Effector CD8-positive, alpha-beta T cell (primary cell): Measurements from ENCODE around the gene FBXO30.

Source experiments
- DNase-seq: peaks from one replicate; lab custom pipeline; 2025; lab: John Stamatoyannopoulos, UW

The FBXO30 gene

DNA sequence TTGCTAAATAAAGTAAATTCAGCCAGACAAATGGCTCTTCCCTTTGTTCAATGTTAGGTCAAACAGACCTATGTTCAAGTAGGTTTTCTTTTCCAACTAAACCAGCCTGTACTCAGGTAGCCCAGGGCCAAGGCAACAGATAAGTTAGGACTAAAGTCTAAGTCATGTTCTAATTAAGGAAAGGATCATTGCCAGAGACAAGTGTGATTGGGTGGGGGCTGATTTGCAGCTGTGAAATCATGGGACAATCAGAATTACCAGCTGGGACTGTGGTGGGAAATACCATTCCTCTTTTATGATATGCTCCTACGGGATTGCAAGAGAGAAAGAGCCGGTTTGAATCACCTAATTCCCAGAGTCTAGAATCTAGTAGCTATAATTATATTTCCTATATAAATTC, 4.2 kb upstream of the FBXO30 start:
- no peak for DNase-seq

DNA sequence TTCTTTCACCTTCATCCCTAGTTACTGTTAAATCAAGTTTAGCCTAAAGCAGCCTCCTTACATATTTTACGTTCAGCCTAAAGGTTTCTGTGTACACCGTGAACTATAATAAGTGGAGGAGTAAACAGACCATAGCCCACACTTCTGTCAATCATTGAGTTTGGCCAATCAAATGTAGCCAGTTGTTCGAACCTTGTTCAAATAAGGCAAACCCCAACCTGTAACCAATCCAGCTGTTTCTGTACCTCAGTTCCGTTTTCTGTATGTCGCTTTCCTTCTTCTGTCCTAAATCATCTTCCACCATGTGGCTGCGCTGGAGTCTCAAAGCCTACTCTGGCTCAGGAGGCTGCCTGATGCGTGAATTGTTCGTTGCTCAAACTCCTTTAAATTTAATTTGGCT, 1.8 kb upstream of the FBXO30 start:
- DNase-seq: no peak

DNA sequence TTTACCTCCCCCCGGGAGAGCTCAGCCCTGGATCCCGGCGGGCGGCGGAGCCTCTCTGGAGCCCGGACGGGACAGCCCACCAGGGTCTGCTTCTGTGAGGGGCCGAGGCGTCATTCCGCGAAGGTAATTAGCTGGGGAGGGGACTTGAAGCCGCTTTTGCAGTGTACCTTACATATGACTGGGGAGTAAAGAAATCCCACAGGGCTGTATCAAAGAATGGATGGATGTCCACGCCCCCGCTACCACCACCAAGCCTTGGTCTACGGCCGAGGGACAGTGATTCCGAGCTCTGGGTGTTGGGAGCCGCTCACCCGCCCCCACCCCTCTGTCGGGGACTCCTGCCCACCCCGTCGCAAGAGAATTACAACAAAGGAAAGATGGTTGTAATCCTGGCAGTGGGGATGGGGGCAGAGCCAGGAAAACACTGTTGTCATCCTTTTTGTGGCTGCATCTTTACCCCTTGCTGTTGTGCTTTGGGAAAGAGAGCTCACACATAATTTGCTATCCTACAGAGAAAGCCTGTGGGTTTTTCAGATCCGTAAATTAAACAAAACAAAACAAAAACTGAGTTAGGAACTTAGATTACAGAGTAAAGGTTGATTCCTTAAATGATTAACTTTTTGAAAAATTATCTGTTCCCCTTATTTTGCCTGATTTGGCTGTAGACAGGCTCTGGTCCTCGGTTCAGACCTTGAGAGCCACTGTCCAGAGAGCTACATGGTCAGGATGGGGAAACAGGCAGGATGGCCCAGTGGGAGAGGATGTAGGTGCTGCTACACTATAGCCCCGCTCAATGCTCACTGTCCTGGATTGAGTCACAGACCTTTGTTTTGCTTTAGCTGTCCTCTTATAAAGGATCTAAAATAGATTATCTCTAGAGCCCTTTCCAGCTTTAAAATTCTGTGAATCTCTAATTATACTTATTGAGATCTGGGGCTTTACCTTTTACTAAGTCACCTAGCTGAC, 997 bp upstream of the FBXO30 start:
- no peak for DNase-seq

DNA sequence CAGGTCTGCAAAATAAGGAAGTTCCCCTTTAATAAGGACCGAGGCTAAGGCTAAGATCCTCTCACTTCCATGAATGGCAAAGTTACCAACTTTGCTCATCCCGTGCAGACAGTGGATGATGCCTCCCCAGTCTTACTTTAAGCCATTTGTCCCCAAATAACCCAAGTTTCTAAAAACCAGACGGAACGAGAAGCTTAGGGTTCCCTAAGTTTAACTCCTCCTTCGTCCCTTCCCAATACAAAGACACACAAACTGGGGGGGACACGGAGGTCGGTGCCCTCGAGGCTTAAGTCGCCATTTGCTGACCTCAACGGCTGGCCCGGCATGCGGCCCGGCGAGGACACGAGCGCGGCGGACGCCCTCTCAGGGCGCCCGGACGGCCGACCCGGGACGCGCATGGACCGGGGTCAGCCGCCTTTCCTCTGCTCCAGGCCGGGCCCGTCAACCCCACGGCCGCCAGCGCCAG, 527 bp downstream of the FBXO30 start:
- no peak for DNase-seq

DNA sequence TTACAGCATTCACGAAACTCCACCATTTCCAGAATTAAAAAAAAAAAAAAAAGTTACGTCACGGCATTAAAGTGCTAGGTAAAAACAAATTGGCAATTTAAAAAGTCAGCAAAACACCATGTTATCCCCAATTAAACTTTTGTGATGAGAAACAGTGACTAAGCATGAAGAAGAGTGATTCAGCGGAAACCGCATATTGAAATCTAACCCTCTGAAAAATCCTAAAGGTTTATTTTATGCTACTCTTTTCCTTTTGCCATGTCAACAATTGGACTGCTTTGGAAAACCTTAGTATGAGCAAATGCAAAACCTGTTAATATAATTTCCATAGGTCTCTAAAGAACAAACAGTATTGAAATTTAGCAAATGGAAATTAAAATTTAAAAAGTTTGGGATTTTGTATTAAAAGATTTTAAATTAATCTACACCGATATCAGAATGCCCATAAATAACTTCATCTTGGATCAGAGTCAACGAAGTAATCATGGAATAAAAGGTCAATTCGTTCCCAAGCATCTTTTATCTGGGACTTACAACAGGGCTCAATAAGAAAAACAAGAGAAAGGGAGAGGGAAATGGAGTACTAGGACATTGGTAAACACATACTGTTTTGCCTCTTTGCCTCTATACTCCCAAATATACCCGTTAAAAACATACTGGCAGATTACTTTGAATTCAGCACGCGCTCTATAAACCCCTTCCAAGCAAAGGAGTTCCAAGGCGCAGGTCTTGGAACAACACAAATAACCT, 1.1 kb downstream of the FBXO30 start:
- no peak for DNase-seq

DNA sequence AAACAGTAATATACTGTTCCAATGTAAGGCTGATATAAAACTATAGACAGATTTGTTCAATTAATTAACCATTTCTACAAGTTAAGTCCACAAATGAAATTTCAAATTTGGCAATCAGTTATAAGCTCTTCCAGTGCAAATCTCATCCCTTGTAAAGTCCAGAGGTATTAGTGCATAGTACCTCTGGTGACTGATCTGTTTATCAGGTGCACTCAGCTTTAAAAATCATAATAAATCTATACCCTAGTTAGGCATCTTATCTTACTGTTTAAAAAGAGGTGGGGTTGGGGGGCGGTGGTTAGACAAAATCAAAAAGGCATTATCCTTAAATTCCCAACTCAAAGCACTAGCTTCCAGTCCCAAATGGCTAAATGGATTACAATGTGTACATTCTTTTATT, 2.9 kb downstream of the FBXO30 start:
- no peak for DNase-seq

DNA sequence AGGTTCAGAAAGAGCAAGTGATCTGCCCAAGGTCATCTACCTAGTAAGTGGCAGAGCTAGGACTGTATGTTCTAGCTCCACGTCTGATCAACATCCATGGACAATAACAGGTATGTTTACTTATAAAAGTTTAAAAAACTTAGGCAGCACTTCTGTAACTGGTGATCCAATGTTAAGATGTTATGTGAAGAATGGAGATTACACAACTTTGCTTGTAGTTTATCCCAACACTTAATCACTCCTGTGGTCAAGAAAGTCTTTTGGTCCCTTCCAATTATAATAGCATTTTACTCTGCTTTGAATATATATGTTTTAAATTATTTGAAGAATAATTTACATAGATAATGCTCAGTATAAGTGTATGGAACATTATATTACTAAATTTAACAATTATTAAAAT, 4.8 kb downstream of the FBXO30 start:
- no peak for DNase-seq

DNA sequence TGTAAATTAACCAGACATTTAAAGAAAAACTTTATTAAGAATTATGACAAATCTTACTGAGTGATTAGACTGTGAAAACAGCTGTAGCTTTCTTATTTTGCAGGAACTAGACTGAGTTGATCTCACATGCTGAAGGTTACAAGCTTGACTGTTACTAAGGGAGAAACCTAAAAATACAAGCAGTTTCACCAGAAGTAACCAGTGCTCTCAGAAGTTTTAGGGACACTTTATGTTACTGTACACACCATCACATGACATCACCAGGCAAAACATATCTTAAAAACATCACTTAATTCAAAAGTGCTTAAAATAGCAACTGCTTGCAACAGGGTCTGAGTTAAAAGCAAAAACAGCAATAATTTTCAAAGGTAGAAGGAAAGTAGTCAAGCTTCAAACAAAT, 5.4 kb downstream of the FBXO30 start:
- DNase-seq: no peak

DNA sequence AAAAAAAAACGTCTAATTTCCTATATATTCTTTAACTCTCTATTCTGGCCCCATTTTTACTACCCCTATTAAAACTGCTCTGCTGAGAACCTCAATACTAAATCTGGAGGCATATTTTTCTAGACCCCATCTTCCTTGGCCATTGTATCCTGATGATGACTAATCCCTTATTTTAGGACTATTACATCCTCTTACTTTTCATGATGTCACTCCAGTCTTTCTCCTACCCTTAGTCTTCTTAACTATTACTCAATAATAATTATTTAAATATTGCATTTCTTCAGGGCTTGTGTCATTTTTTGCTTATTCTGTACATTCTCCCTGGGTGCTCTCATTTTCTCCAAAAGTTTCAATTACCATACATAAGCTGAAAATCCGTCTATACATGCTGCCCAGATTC, 6.4 kb downstream of the FBXO30 start:
- DNase-seq: no peak

DNA sequence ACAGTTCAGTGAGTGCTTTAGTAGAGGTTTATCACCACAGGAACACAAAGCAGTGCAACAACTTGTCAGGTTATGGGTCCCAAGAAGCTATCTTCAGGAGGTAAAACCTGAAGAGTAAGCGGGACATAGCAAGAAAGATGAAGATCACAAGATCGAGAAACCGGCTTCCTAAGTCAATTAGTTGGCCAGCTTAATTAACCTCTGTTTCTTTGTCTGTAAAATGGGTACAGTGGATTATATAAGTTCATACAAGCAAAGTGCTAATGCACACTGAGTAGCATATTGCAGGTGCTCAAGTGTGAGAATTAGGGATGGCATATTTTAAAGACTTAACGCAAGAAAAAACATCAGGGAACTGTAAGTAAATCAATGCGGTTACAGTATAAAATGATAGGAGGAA, 12.5 kb downstream of the FBXO30 start:
- DNase-seq: no peak

DNA sequence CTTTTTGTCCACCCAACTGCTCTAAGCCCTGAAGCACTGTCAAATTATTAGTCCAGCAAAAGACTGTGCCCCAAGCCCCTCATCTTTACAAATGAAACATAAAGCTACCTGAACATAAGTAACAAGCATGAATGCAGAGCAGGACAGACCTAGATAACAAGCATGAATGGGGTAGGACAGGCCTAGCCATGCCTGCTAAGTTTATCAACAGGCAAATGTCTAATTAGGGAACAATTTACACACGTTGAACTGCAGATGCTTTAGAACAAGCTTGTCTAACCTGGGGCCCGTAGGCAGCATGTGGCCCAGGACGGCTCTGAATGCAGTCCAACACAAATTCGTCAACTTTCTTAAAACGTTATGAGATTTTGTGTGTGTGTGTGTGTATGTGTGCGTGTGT, 13.6 kb downstream of the FBXO30 start:
- no peak for DNase-seq

DNA sequence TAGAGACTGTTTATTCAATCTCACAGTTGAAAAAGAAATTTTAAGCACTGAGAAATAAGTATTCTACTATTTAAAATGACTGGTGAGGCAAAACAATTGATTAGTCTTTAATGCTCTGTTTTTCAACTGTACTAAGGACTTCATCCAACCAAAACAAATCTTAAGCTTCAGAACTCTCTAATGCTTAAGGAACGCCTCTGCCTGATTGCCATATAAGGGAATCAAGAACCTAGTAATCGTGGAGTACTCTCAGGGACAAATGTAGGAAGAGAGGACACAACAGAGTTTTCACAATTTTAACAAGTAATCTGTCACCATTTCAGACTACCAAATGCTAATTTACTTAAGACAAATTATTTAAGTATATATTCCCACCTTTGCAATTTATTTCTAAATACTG, 16.1 kb downstream of the FBXO30 start:
- DNase-seq: no peak

DNA sequence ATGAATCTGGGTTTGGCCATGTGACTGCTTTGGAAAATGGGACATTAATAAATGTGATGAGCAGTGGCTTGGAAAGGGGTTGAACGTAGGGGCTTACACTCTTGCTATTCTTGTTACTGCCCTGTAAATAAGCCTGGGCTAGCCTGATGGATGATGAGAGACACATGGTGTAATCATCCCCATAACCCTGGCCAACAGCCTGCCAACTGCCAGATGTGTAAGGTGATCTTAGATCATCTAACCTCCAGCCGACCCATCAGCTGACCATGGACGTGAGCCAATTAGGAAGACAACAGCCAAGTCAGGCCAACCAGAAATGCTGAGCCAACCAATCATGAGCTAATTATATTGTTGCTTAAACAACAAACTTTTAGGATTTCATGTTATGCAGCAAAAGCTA, 25.2 kb downstream of the FBXO30 start:
- DNase-seq: no peak

DNA sequence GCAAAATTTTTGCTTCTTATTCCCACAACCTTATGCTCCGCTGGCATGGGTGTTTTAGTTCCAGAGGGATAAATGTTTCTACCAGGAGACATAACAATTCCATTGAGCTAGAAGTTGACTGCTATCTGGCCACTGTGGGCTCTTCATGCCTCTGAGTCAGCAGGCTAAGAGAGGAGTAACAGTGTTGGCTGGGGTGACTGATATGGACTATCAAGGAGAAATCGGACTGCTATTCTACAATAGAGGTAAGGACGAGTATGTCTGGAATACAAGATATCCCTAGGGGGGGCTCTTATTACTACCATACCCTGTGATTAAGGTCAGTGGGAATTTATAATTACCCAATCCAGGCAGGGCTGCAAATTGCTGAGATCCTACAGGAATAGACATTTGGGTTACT, 26.9 kb downstream of the FBXO30 start:
- DNase-seq: no peak

DNA sequence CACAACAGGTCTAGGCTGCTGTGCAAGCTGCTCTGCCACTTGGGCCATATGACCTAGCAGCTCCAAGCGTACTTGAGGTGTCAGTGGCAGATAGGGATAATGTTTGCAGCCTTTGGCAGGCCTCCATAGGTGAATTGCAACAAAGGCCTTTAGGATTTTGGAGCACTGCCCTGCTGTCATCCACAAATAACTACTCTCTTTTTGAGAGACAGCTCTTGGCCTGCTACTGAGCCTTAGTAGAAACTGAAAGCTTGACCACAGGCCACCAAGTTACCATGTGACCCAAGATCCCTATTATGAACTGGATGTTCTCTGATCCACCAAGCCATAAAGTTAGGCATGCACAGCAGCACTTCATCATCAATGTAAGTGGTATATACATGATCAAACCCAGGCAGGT, 29.9 kb downstream of the FBXO30 start:
- no peak for DNase-seq

DNA sequence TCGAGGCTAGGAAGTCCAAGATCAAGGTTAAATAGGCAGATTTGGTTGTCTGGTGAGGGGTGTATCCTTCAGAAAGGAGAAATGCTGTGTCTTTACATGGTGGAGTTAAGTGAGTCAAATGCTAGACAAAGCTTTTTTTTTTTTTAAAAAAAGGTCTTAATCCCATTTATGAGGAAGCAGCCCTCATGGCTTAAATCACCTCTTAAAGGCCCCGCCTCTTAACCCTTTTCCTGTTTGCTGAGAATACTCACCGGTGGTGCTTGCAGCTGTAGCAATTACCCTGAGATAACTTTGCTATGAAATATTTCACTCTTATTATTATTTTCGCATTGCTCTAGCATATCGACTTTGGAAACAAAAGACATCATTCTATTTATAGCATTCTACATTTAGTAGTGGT, 30.8 kb downstream of the FBXO30 start:
- no peak for DNase-seq

DNA sequence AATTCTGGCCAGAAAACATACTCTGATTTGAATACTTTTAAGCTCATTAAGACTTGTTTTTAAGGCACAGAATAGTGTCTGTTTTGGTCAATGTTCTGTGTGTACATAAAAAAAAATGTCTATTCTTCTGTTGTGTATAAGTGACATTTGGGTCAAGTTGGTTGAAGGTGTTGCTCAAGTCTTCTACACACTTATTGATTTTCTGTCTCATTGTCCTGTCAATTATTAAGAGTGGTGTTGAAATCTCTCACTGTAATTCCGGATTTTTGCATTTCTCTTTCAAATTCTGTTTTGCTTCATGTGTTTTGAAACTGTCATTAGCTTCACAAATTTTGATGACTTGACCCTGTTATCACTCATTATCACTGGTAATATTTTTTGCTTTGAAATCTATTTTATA, 41.7 kb downstream of the FBXO30 start:
- no peak for DNase-seq

DNA sequence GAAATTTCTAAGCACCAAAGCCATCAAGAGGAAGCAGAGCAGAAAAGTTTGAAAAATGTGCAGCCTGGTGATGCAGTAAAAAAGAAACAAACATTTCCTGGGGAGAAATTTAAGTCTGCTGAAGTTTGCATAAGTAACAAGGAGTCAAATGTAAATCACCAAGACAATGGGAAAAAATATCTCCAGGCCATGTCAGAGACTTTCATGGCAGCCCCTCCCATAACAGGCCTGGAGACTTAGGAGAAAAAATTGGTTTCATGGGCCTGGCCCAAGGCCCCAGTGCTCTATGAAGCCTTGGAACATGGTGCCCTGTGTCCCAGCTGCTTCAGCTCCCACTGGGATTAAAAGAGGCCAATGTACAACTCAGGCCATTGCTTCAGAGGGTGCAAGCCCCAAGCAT, 49.1 kb downstream of the FBXO30 start:
- DNase-seq: no peak

DNA sequence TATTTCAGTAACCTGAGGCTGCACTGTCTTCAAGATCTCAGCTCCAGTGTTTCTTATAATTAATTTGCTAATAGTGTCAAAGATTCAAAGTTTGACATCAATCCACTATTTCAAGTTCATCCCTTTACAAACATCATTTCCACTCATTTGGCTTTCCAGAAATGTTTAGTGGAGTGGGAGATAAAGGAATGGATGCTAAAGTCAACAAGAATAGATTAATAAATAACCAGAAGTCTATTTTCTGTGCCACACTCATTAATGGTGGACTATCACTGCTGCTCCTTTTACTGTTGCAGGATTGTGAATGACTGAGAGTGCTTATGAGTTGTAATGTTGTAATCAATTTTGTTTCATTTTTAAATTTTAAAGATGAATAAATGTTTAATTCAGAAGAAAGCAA, 50.9 kb downstream of the FBXO30 start:
- DNase-seq: no peak

DNA sequence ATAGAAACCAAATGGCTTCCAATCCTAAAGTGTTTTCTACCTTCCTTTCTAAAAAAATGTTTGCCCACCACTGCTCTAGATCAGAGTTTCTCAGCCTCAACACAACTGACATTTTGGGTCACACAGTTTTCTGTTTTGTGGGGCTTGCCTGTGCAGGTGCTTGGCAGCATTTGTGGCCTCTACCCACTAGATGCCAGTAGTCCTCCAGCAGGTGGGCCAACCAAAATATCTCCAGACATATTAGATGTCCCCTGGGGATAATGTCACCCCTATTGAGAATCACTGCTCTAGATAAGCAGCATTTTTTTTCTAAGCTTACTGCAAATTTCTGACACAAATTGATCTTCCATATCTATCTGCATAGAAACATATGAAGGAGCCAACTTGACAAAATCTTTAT, 53.0 kb downstream of the FBXO30 start:
- DNase-seq: no peak

DNA sequence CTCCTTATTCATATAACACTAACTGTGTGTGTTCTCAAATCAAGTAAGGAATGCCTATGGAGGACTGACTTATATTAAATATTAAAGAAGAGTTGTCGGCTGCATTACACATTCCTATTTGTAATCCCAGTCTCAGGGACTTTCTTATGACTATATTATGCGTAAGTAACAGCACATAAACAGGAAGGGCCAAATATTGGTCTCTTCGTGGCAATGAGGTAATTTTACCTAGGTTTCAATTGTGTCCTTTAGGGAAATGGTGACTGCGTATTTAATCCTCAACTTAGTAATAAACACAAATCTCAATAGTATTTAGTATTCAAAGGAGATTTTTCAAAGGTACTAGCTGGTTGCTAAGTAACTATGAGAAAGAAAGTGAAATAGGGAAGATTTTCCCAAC, 56.5 kb downstream of the FBXO30 start:
- DNase-seq: no peak

DNA sequence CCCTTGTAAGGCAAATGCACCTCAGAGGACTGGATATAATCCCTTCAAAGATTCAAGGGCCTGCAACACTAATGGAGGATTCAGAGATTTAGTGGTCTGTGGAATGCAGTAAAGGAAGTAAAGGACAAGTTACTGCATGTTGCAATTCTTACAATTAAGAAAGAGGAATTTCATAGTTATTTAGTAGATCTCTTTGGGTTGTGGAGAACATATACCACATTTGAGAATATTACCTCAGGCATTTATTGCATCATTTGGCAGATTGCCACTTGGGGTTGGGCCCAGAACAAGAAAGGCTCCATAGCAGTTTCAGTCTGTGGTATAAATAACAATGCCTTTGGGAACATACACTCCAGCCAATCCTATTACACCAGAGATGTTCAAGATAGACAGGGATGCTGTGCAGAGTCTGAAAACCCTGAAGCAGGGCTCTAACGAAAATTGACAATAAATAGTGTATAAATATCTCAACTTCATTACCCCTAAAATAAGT, 58.4 kb downstream of the FBXO30 start:
- DNase-seq: no peak

DNA sequence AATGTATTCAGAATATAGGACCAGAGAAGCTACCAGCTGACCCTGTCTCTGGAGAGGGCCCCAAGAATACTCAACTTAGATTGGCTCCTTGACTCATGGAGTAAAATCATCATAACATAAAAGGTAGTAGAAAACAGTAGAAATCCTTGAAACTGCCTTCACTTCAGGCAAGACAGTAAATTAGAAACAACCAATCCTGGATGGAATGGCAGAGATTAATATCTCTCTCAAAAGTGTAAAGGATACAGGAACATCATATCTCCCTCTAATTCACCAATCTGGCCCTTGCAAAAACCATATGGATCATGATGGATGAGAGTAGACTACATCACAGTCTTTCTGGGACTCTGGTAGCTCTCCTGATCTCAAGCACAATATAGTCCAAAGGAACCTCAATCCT, 58.9 kb downstream of the FBXO30 start:
- DNase-seq: no peak
